T-cell (primary cell): ENCODE measurements around the gene ATRNL1. TPM values are rescaled to one million over a fixed set of nuclear protein-coding genes. Genes with fewer than 3 reads are reported as not detected.

Source experiments
- ATAC-seq, 4 experiments: fragments of 200-7000 bp in 3 of 4; fragments of 150-1000 bp in 1 of 4; cut with Tn5 transposase; replicated peaks in 1 of 4; 1 replicate in 3 of 4; 2 replicates in 1 of 4; pipeline ENCODE4 v1.10.0; 2021; ENCODE audit warnings: moderate library complexity in 3 of 4, mild to moderate bottlenecking in 2 of 4, moderate number of reproducible peaks in 1 of 4
- CTCF ChIA-PET, 2 donors: fragments of 300-600 bp; sonication (Branson Sonifier 250); formaldehyde crosslinking; loops; one replicate each; lab custom pipeline; 2022; ENCODE audit warnings: antibody characterized with exemption in 2 of 2; lab: Charles Lee
- POLR2A ChIA-PET, 2 donors: fragments of 300-600 bp; sonication (Branson Sonifier 250); formaldehyde crosslinking; loops; one replicate each; lab custom pipeline; 2022; ENCODE audit warnings: antibody characterized with exemption in 2 of 2; lab: Charles Lee
- DNase-seq, 35 experiments: peaks; one replicate each; pipeline versions ENCODE4 v3.0.0 to v3.0.0-alpha.2; 2013 to 2023
- H3K27ac ChIP-seq: one replicate; pipeline ENCODE4 v1.5.1; 2013; ENCODE audit warnings: low read length
- H3K27me3 ChIP-seq, 2 experiments: replicated peaks in 1 of 2; 1 replicate in 1 of 2; 2 replicates in 1 of 2; pipeline versions ENCODE4 v1.6.1 to v1.7.0; 2013; ENCODE audit warnings: low read length in 1 of 2, mixed read lengths in 1 of 2; ENCODE audit not compliant: control insufficient read depth in 2 of 2, insufficient read depth in 2 of 2; ENCODE audit errors: extremely low read depth in 1 of 2
- H3K36me3 ChIP-seq, 2 donors: 1 replicate in 1 of 2; 2 replicates in 1 of 2; pipeline versions ENCODE4 v1.6.1 to v1.7.0; 2013; ENCODE audit warnings: low read length in 1 of 2; ENCODE audit not compliant: control insufficient read depth in 2 of 2, insufficient read depth in 1 of 2; ENCODE audit errors: extremely low read depth in 1 of 2
- H3K4me1 ChIP-seq, 2 experiments: 1 replicate in 1 of 2; 2 replicates in 1 of 2; pipeline versions ENCODE4 v1.6.1 to v1.7.0; 2013; ENCODE audit warnings: low read length in 2 of 2, mixed read lengths in 1 of 2; ENCODE audit not compliant: insufficient read depth in 2 of 2, control insufficient read depth in 1 of 2; ENCODE audit errors: extremely low read depth in 1 of 2
- H3K4me3 ChIP-seq, 2 donors: 1 replicate in 1 of 2; 2 replicates in 1 of 2; pipeline versions ENCODE4 v1.5.1 to v1.7.0; 2013; ENCODE audit warnings: mild to moderate bottlenecking in 2 of 2, low read length in 1 of 2, moderate library complexity in 1 of 2; ENCODE audit not compliant: control insufficient read depth in 1 of 2; ENCODE audit errors: extremely low read depth in 1 of 2
- H3K9me3 ChIP-seq: 2 replicates; pipeline ENCODE4 v1.7.0; 2013
- H3K27ac Mint-ChIP-seq, 2 donors: one replicate each; pipeline ENCODE4 v1.8.0; 2020 to 2021; ENCODE audit warnings: mild to moderate bottlenecking in 2 of 2, mixed read lengths in 2 of 2
- H3K27me3 Mint-ChIP-seq, 2 donors: one replicate each; pipeline ENCODE4 v1.8.0; 2021 to 2022; ENCODE audit warnings: mixed read lengths in 2 of 2
- H3K36me3 Mint-ChIP-seq: one replicate; pipeline ENCODE4 v1.8.0; 2021; ENCODE audit warnings: mixed read lengths
- H3K4me1 Mint-ChIP-seq, 3 donors: one replicate each; pipeline ENCODE4 v1.8.0; 2020 to 2022; ENCODE audit warnings: mixed read lengths in 3 of 3, mild to moderate bottlenecking in 1 of 3
- H3K4me3 Mint-ChIP-seq, 3 donors: one replicate each; pipeline ENCODE4 v1.8.0; 2020 to 2022; ENCODE audit warnings: mild to moderate bottlenecking in 3 of 3, mixed read lengths in 3 of 3, moderate library complexity in 3 of 3
- H3K9me3 Mint-ChIP-seq, 3 donors: one replicate each; pipeline ENCODE4 v1.8.0; 2020 to 2022; ENCODE audit warnings: mixed read lengths in 3 of 3
- WGBS: methylation state at CpG from one replicate; pipeline ENCODE4 v1.1.5; 2013; ENCODE audit warnings: missing lambda C conversion rate; ENCODE audit not compliant: insufficient coverage; 5-methylcytosine and 5-hydroxymethylcytosine counted together
- total RNA-seq, 35 experiments: library from RNA in 6 of 35; stranded (reverse) in 6 of 35; fragments of 120-200 nt in 1 of 35; gene quantifications; one replicate each; pipeline versions ENCODE4 v1.2.1 to v1.2.4 and lab custom pipeline; 2013 to 2026

ATRNL1 gene
- total RNA-seq, 5 donors from 2014 or later (not counting 1 experiment from before 2014, with no cell fraction given): 0.18 to 0.35 (median 0.20) TPM; not detected in 2

DNA sequence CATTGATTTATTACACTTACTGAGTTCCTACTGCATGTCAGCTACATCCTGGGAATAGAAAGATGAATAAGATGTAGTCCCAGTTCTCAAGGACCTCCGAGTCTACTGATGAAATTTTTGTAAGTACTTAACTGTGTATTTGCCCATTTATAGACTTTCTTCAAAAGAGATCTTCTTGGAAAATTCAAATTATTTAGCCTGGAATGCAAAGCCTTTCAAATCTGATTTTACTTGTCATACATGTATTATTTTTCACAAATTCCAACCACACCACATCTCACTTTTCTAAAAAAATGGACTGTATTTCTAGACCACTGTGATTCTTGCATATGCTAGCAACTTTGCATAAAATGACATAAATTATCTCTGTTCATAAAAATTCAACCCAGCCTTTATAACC is 581.3 kb downstream of the ATRNL1 start:
- peaks cover 3 to 15% (median 7%) of the 10 kb centered on the region in 3 donors for H3K9me3 Mint-ChIP-seq
- POLR2A ChIA-PET: no interaction called here

DNA sequence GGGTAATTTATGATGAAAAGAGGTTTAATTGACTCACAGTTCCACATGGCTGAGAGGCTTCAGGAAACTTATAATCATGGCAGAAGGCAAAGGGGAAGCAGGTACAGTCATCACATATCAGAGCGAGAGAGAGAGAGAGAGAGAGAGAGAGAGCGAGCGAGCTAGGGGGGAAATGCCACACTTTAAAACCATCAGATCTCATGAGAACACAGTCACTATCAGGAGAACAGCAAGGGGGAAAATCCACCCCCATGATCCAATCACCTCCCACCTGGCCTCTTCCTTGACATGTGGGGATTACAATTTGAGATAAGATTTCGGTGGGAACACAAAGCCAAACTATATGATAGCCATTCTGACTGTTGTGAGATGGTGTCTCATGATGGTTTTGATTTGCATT is 603.6 kb downstream of the ATRNL1 start:
- no peaks in the 10 kb centered on the region for H3K4me1 Mint-ChIP-seq
- H3K9me3 ChIP-seq: no peaks in the 10 kb centered on the region
- ChIA-PET CTCF (no interaction called here), POLR2A (no interaction called here)
- DNase-seq (no peak), ATAC-seq (no peak)
- peaks cover 4 to 11% (median 4%) of the 10 kb centered on the region in 3 donors for H3K9me3 Mint-ChIP-seq
- no peaks in the 10 kb centered on the region for H3K36me3 Mint-ChIP-seq
- H3K27me3 ChIP-seq: no peaks in the 10 kb centered on the region
- no peak overlapping the region for H3K4me3 ChIP-seq
- no peak overlapping the region for H3K27ac Mint-ChIP-seq
- no peak overlapping the region for H3K27ac ChIP-seq
- WGBS: no CpG with 5 or more reads among the region's 4 CpGs
- no peaks in the 10 kb centered on the region for H3K27me3 Mint-ChIP-seq
- H3K4me1 ChIP-seq: no peaks in the 10 kb centered on the region
- no peaks in the 10 kb centered on the region for H3K36me3 ChIP-seq
- H3K4me3 Mint-ChIP-seq: no peak overlapping the region

More for the DNA sequence above, 581.3 kb downstream of the ATRNL1 start:
- H3K27ac ChIP-seq: no peak overlapping the region
- H3K27me3 ChIP-seq: no peaks in the 10 kb centered on the region
- CTCF ChIA-PET: no interaction called here
- H3K4me3 ChIP-seq: no peak overlapping the region
- Mint-ChIP-seq H3K27me3 (no peaks in the 10 kb centered on the region), H3K27ac (no peak overlapping the region), H3K4me3 (no peak overlapping the region), H3K4me1 (no peaks in the 10 kb centered on the region), H3K36me3 (no peaks in the 10 kb centered on the region)
- DNase-seq (no peak), ATAC-seq (no peak)
- H3K9me3 ChIP-seq: no peaks in the 10 kb centered on the region
- no peaks in the 10 kb centered on the region for H3K4me1 ChIP-seq
- no CpG with 5 or more reads among the region's 1 CpG for WGBS
- no peaks in the 10 kb centered on the region for H3K36me3 ChIP-seq

GRCh38 chr10:115706026-115706425 is 612.9 kb downstream of the ATRNL1 start:
- Histone ChIP-seq H3K4me3 (no peak overlapping the region), H3K27ac (no peak overlapping the region), H3K27me3 (no peaks in the 10 kb centered on the region), H3K4me1 (no peaks in the 10 kb centered on the region), H3K36me3 (no peaks in the 10 kb centered on the region), H3K9me3 (no peaks in the 10 kb centered on the region)
- ChIA-PET POLR2A (no interaction called here), CTCF (no interaction called here)
- H3K27me3 Mint-ChIP-seq: no peaks in the 10 kb centered on the region
- peaks cover 2 to 8% (median 3%) of the 10 kb centered on the region in 3 donors for H3K9me3 Mint-ChIP-seq
- DNase-seq (no peak), ATAC-seq (no peak)
- H3K4me1 Mint-ChIP-seq: no peaks in the 10 kb centered on the region
- no peak overlapping the region for H3K27ac Mint-ChIP-seq
- H3K36me3 Mint-ChIP-seq: no peaks in the 10 kb centered on the region
- no peak overlapping the region for H3K4me3 Mint-ChIP-seq

- CTCF ChIA-PET: no interaction called here
- H3K36me3 ChIP-seq: no peaks in the 10 kb centered on the region
- H3K27me3 ChIP-seq: no peaks in the 10 kb centered on the region
- WGBS: no CpG with 5 or more reads among the region's 2 CpGs
- no peaks in the 10 kb centered on the region for H3K27me3 Mint-ChIP-seq
- no peak for ATAC-seq
- POLR2A ChIA-PET: no interaction called here
- H3K4me3 ChIP-seq: no peak overlapping the region
- H3K9me3 ChIP-seq: no peaks in the 10 kb centered on the region
- H3K4me3 Mint-ChIP-seq: no peak overlapping the region
- H3K27ac Mint-ChIP-seq: no peak overlapping the region
- no peaks in the 10 kb centered on the region for H3K4me1 Mint-ChIP-seq
- peak in 1 of 35 experiments; percentile 4 for DNase-seq
- peaks cover 2 to 6% (median 3%) of the 10 kb centered on the region in 3 donors for H3K9me3 Mint-ChIP-seq
- H3K4me1 ChIP-seq: no peaks in the 10 kb centered on the region
- no peak overlapping the region for H3K27ac ChIP-seq
- H3K36me3 Mint-ChIP-seq: no peaks in the 10 kb centered on the region
Observed at GRCh38 chr10:115706488-115707076, 613.4 kb downstream of the ATRNL1 start.

DNA sequence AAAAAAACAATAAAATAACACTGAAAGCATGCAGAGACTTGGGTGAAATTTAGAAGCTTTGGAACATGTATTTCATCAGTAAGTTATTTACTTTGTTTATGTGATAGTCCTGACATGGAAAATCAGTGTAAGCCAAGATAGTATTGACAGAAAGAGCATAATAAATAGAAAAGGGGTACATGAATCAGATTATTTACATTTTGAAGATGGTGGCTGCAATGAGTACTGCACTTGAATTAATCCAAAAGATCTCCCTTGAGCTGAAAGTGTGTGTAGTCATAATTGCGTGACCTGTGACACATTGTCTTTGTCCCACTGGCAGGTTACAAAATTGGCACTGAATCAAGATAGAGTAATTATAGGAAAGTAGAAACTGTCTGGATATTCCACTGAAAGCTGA is 617.0 kb downstream of the ATRNL1 start:
- ATAC-seq (no peak), DNase-seq (no peak)
- ChIA-PET CTCF (no interaction called here), POLR2A (no interaction called here)
- peaks cover 0 to 7% (median 2%) of the 10 kb centered on the region in 3 donors for H3K9me3 Mint-ChIP-seq
- no peak overlapping the region for H3K4me3 Mint-ChIP-seq
- Histone ChIP-seq H3K36me3 (no peaks in the 10 kb centered on the region), H3K9me3 (no peaks in the 10 kb centered on the region), H3K27ac (no peak overlapping the region), H3K4me3 (no peak overlapping the region), H3K27me3 (no peaks in the 10 kb centered on the region), H3K4me1 (no peaks in the 10 kb centered on the region)
- H3K36me3 Mint-ChIP-seq: no peaks in the 10 kb centered on the region
- H3K4me1 Mint-ChIP-seq: no peaks in the 10 kb centered on the region
- H3K27ac Mint-ChIP-seq: no peak overlapping the region
- no peaks in the 10 kb centered on the region for H3K27me3 Mint-ChIP-seq
- 100% methylated on average over 1 of the region's 1 CpG for WGBS

DNA sequence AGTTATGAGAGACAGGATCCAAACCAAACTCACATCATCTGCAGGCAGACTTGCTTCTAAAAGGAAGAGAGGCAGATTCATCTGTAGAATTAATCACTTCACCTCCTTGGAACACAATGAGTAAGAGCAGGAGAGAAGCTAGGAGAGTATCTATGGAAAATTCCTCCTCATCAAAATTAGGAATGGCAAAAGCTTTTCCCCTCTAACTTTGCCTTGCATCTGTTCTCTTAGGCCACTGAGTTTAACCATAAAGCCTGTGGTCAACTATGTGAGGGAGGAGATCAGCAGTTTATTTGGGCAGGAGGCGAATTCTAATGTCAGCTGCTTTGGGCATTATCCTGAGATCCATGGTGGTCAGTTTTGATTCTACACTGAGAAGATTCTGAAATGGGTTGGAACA is 618.1 kb downstream of the ATRNL1 start:
- H3K27ac ChIP-seq: no peak overlapping the region
- H3K36me3 ChIP-seq: no peaks in the 10 kb centered on the region
- no peak overlapping the region for H3K4me3 ChIP-seq
- no peaks in the 10 kb centered on the region for H3K9me3 ChIP-seq
- no CpG with 5 or more reads among the region's 1 CpG for WGBS
- H3K36me3 Mint-ChIP-seq: no peaks in the 10 kb centered on the region
- DNase-seq (no peak), ATAC-seq (no peak)
- H3K4me1 ChIP-seq: no peaks in the 10 kb centered on the region
- no peaks in the 10 kb centered on the region for H3K27me3 Mint-ChIP-seq
- no peaks in the 10 kb centered on the region for H3K27me3 ChIP-seq
- peaks cover 0 to 7% (median 2%) of the 10 kb centered on the region in 3 donors for H3K9me3 Mint-ChIP-seq
- ChIA-PET POLR2A (no interaction called here), CTCF (interaction anchor here in 1 of 2 donors (0.7 kb wide), 1 partner anchor 120 kb away, joined by 3 read pairs; no protein-coding TSS in a partner anchor)
- no peaks in the 10 kb centered on the region for H3K4me1 Mint-ChIP-seq
- H3K4me3 Mint-ChIP-seq: no peak overlapping the region
- no peak overlapping the region for H3K27ac Mint-ChIP-seq

DNA sequence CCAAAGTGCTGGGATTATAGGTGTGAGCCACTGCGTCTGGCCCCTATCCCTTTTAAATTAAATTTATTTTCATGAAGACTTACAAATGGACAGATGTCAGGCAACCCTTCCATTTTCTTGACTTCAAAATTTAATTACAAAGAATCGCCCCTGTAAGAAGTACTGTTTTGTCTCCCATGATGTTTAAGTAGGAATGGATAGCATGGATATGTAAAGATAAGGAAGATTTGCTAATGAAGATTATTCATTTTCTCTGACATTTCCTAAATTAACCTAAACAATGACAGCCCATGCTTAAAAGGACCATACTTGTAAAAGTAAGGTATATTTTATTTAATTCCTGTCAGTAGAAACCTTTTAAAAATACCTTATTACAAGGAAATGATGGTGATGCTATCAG is 627.0 kb downstream of the ATRNL1 start:
- Histone ChIP-seq H3K27me3 (no peaks in the 10 kb centered on the region), H3K9me3 (no peaks in the 10 kb centered on the region), H3K4me3 (no peak overlapping the region), H3K36me3 (no peaks in the 10 kb centered on the region), H3K27ac (no peak overlapping the region), H3K4me1 (no peaks in the 10 kb centered on the region)
- H3K36me3 Mint-ChIP-seq: no peaks in the 10 kb centered on the region
- no peak for DNase-seq
- no peaks in the 10 kb centered on the region for H3K4me1 Mint-ChIP-seq
- H3K9me3 Mint-ChIP-seq: peaks cover 0 to 8% (median 4%) of the 10 kb centered on the region in 3 donors
- no peak overlapping the region for H3K27ac Mint-ChIP-seq
- no peaks in the 10 kb centered on the region for H3K27me3 Mint-ChIP-seq
- POLR2A ChIA-PET: no interaction called here
- CTCF ChIA-PET: no interaction called here
- H3K4me3 Mint-ChIP-seq: no peak overlapping the region
- WGBS: no CpG with 5 or more reads among the region's 2 CpGs
- ATAC-seq: no peak
